ENCODE results near the gene GRIA1.
"Not testable (repeated sequence)": the region's sequence is repeated elsewhere in the genome, so short reads cannot be mapped to it uniquely, and the experiment has no call there.

Gene GRIA1

GRCh38 chr5:153835891-153836515 lies 345.5 kb downstream of the GRIA1 start:
- no peak for DNase-seq (ENCODE audit: low spot score)

DNA sequence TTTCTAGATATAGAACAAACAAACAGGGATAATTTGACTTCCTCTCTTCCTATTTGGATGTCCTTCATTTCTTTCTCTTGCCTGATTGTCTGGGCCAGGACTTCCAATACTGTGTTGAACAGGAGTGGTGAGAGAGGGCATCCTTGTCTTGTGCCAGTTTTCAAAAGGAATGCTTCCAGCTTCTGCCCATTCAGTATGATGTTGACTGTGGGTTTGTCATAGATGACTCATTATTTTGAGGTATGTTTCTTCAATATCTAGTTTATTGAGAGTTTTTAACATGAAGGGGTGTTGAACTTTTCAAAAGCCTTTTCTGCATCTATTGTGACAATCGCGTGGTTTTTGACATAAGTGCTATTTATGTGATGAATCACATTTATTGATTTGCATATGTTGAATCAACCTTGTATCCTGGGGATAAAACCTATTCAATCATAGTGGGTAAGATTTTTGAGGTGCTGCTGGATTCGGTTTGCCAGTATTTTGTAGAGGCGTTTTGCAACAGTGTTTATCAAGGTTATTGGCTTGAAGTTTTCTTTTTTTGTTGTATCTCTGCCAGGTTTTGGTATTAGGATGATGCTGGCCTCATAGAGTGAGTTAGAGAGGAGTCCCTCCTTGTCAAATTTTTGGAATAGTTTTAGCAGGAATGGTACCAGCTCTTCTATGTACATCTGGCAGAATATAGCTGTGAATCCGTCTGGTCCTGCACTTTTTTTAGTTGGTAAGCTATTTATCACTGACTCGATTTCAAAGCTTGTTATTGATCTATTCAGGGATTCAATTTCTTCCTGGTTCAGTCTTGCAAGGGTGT lies 359.0 kb downstream of the GRIA1 start:
- DNase-seq (ENCODE audit: low spot score) = not testable (repeated sequence)

- no peak for DNase-seq (ENCODE audit: low spot score)
Measured at GRCh38 chr5:153860195-153860886, 369.9 kb downstream of the GRIA1 start.

- DNase-seq (ENCODE audit: low spot score) = not testable (repeated sequence)
Measured at GRCh38 chr5:153862906-153863305, 372.4 kb downstream of the GRIA1 start.

Data from CD4-positive, alpha-beta T cell treated with Interleukin-15 for 4 hours (primary cell).